Measurements from ENCODE around the gene UBTD1.

UBTD1 gene

GRCh38 chr10:97607095-97607636 is 108.4 kb downstream of the UBTD1 start:
- peak in 30 of 58 donors; percentile 2 to 63 (median 21) for DNase-seq

- no peak for DNase-seq
These were observed 110.4 kb downstream of the UBTD1 start for GRCh38 chr10:97608991-97609561.

GRCh38 chr10:97611473-97611872 is 112.7 kb downstream of the UBTD1 start:
- DNase-seq = no peak

- no peak for DNase-seq
These were observed 113.7 kb downstream of the UBTD1 start for GRCh38 chr10:97612386-97612785.

GRCh38 chr10:97618285-97618684 is 119.6 kb downstream of the UBTD1 start:
- DNase-seq = no peak

GRCh38 chr10:97618733-97619132 is 120.0 kb downstream of the UBTD1 start:
- no peak for DNase-seq
